K562 (cell line): ENCODE results near the gene PXK. TPM values are rescaled to one million over a fixed set of nuclear protein-coding genes. Genes with fewer than 3 reads are reported as not detected.

Experiments
- ATAC-seq: fragments of 200-7000 bp; cut with Tn5 transposase; 3 replicates; pipeline ENCODE4 v1.9.1; 2020; ENCODE audit warnings: moderate library complexity
- BruUV-seq: library from RNA; stranded (reverse); fragments of 400-500 nt; replicated peaks from 2 replicates; lab custom pipeline; 2021; lab: Mats Ljungman, UMichigan
- CTCF ChIA-PET: fragments of 300-600 bp; formaldehyde crosslinking; extraction: SDS; loops from one replicate; lab custom pipeline; 2021; ENCODE audit warnings: low intra/inter-chr PET ratio; lab: Yijun Ruan, JAX
- POLR2A ChIA-PET: fragments of 300-600, 350-650 bp; sonication (Branson Sonifier 250); formaldehyde crosslinking; extraction: SDS; loops from one replicate; lab custom pipeline; 2021; ENCODE audit warnings: antibody characterized with exemption, inconsistent platforms; lab: Yijun Ruan, JAX
- DNase-seq, 4 experiments: peaks; one replicate each; pipeline versions ENCODE4 v3.0.0 to v3.0.0-alpha.2; 2011 to 2018; ENCODE audit warnings: low spot score in 3 of 4, mixed read lengths in 3 of 4; ENCODE audit errors: extremely low read depth in 1 of 4
- FAIRE-seq: peaks from 2 replicates; lab custom pipeline; 2011; peaks lifted over from hg19 to GRCh38; lab: Jason Lieb, UNC
- H2AFZ ChIP-seq: 2 replicates; pipeline ENCODE4 v1.6.0; 2011; ENCODE audit warnings: low read depth, low read length, control low read depth, inconsistent platforms
- H3K27ac ChIP-seq: fragments of 200-600 bp; 3 replicates; pipeline ENCODE4 v1.8.0; 2011; ENCODE audit warnings: low read depth, mild to moderate bottlenecking, control low read depth, inconsistent platforms, low read length, moderate library complexity, mixed read lengths; ENCODE audit errors: extremely low read depth
- H3K27me3 ChIP-seq, 2 experiments: fragments of 300-600 bp in 1 of 2; 2 replicates in 1 of 2; 3 replicates in 1 of 2; pipeline versions ENCODE4 v1.6.0 to v1.8.0; 2011; ENCODE audit warnings: inconsistent platforms in 2 of 2, low read length in 2 of 2, mild to moderate bottlenecking in 1 of 2, mixed read lengths in 1 of 2, moderate library complexity in 1 of 2; ENCODE audit not compliant: control insufficient read depth in 2 of 2, insufficient read depth in 2 of 2
- H3K36me3 ChIP-seq: fragments of 300-600 bp; 3 replicates; pipeline ENCODE4 v1.8.0; 2011; ENCODE audit warnings: mild to moderate bottlenecking, low read length, inconsistent platforms; ENCODE audit not compliant: control insufficient read depth, insufficient read depth
- H3K4me1 ChIP-seq, 2 experiments: fragments of 200-600 bp in 1 of 2; replicated peaks in 1 of 2; 2 replicates in 1 of 2; 3 replicates in 1 of 2; pipeline versions ENCODE4 v1.5.1 to v1.8.0; 2011; ENCODE audit warnings: inconsistent platforms in 2 of 2, low read length in 2 of 2, mild to moderate bottlenecking in 1 of 2, mixed read lengths in 1 of 2, moderate library complexity in 1 of 2; ENCODE audit not compliant: control insufficient read depth in 2 of 2, insufficient read depth in 2 of 2
- H3K4me2 ChIP-seq: 2 replicates; pipeline ENCODE4 v1.6.1; 2011; ENCODE audit warnings: low read length, control low read depth, inconsistent platforms, mixed read lengths; ENCODE audit not compliant: insufficient read depth
- H3K4me3 ChIP-seq: fragments of 200-600 bp; sonication (generic), shearing (Covaris generic); 2 replicates; pipeline ENCODE4 v1.5.1; 2016; ENCODE audit warnings: control low read depth, inconsistent platforms
- H3K79me2 ChIP-seq: fragments of 200-600 bp; 3 replicates; pipeline ENCODE4 v1.8.0; 2011; ENCODE audit warnings: low read length, inconsistent platforms; ENCODE audit not compliant: control insufficient read depth, insufficient read depth
- H3K9ac ChIP-seq, 2 experiments: 2 replicates each; pipeline versions ENCODE4 v1.6.0 to v1.6.1; 2011; ENCODE audit warnings: low read depth in 2 of 2, low read length in 2 of 2, control low read depth in 1 of 2, inconsistent platforms in 1 of 2, mild to moderate bottlenecking in 1 of 2, mixed read lengths in 1 of 2; ENCODE audit not compliant: insufficient read depth in 1 of 2
- H3K9me1 ChIP-seq: one replicate; pipeline ENCODE4 v1.6.0; 2011; ENCODE audit warnings: inconsistent platforms, mild to moderate bottlenecking, low read length, moderate library complexity; ENCODE audit not compliant: control insufficient read depth, insufficient read depth
- H3K9me3 ChIP-seq: replicated peaks from 2 replicates; pipeline ENCODE4 v1.5.1; 2011; ENCODE audit warnings: low read depth, low read length, inconsistent platforms; ENCODE audit not compliant: control insufficient read depth, insufficient read depth
- H4K20me1 ChIP-seq: replicated peaks from 2 replicates; pipeline ENCODE4 v1.6.1; 2011; ENCODE audit warnings: low read length, inconsistent platforms, mixed read lengths; ENCODE audit not compliant: control insufficient read depth, insufficient read depth
- BRCA1 ChIP-seq, 2 experiments: fragments of 450-650 bp in 1 of 2; sonication (generic) in 1 of 2; formaldehyde crosslinking in 1 of 2; IDR thresholded peaks; 2 replicates each; pipeline versions ENCODE4 v1.5.0 to v1.6.1; 2017 to 2020; ENCODE audit warnings: mild to moderate bottlenecking in 1 of 2, missing genetic modification reagents in 1 of 2
- CTCF ChIP-seq, 3 experiments: IDR thresholded peaks in 2 of 3; conservative IDR thresholded peaks in 1 of 3; 2 replicates each; pipeline ENCODE4 v1.5.1; 2011 to 2012; ENCODE audit warnings: low read length in 3 of 3, mild to moderate bottlenecking in 3 of 3, control low read depth in 2 of 3, improper control_type of control experiment in 1 of 3, inconsistent platforms in 1 of 3, low read depth in 1 of 3, mixed read lengths in 1 of 3, moderate library complexity in 1 of 3; ENCODE audit not compliant: insufficient read depth in 2 of 3
- HNRNPK ChIP-seq: fragments of 200-400 bp; formaldehyde crosslinking; IDR thresholded peaks from one replicate; pipeline ENCODE4 v1.6.1; 2018; ENCODE audit warnings: mild to moderate bottlenecking, low read depth, low read length; ENCODE audit not compliant: poor library complexity, severe bottlenecking
- NELFE ChIP-seq: IDR thresholded peaks from 2 replicates; pipeline ENCODE4 v1.6.1; 2011; ENCODE audit warnings: mild to moderate bottlenecking; ENCODE audit not compliant: insufficient read depth, insufficient read length
- NFE2L1 ChIP-seq: fragments of 450-650 bp; IDR thresholded peaks from 2 replicates; pipeline ENCODE4 v1.6.1; 2016; ENCODE audit warnings: missing genetic modification characterization, low read depth, mild to moderate bottlenecking, missing compliant biosample characterization, moderate library complexity, borderline replicate concordance
- NR2C1 ChIP-seq, 2 experiments: fragments of 450-650 bp; IDR thresholded peaks; 2 replicates each; pipeline ENCODE4 v1.6.1; 2017; ENCODE audit warnings: mild to moderate bottlenecking in 2 of 2, antibody characterized with exemption in 1 of 2, inconsistent platforms in 1 of 2, missing compliant biosample characterization in 1 of 2, missing genetic modification characterization in 1 of 2
- PHF21A ChIP-seq: fragments of 450-650 bp; IDR thresholded peaks from 2 replicates; pipeline ENCODE4 v1.6.1; 2017; ENCODE audit warnings: low read depth, borderline replicate concordance
- PHF8 ChIP-seq: fragments of 200-600 bp; sonication (generic); IDR thresholded peaks from 2 replicates; pipeline ENCODE4 v1.6.1; 2012; ENCODE audit warnings: mixed run types, mild to moderate bottlenecking, inconsistent platforms, low read length, moderate library complexity, borderline replicate concordance
- SMARCB1 ChIP-seq: IDR thresholded peaks from 2 replicates; pipeline ENCODE4 v1.6.1; 2011; ENCODE audit warnings: improper control_type of control experiment, low read depth; ENCODE audit not compliant: insufficient read length
- SRF ChIP-seq, 2 experiments: fragments of 250-450, 450-650 bp in 1 of 2; sonication (Bioruptor Pico) in 1 of 2; sonication (generic) in 1 of 2; formaldehyde crosslinking; IDR thresholded peaks; 2 replicates each; pipeline versions ENCODE4 v1.5.0 to v1.5.1; 2020 to 2022; ENCODE audit warnings: mild to moderate bottlenecking in 1 of 2, missing genetic modification reagents in 1 of 2
- THRB ChIP-seq: fragments of 450-650 bp; formaldehyde crosslinking; conservative IDR thresholded peaks from 2 replicates; pipeline ENCODE4 v1.4.0; 2022; ENCODE audit warnings: mild to moderate bottlenecking, missing genetic modification characterization
- ZBTB5 ChIP-seq: fragments of 450-650 bp; IDR thresholded peaks from 2 replicates; pipeline ENCODE4 v1.6.1; 2017; ENCODE audit warnings: antibody characterized with exemption
- ZNF121 ChIP-seq: sonication (generic); formaldehyde crosslinking; conservative IDR thresholded peaks from 2 replicates; pipeline ENCODE4 v1.8.0; 2022; ENCODE audit warnings: missing genetic modification reagents
- ZNF133 ChIP-seq: fragments of 250-450 bp; sonication (Bioruptor Pico); IDR thresholded peaks from 2 replicates; pipeline ENCODE4 v1.4.0; 2020; ENCODE audit warnings: mild to moderate bottlenecking
- ZNF586 ChIP-seq: fragments of 450-650 bp; formaldehyde crosslinking; conservative IDR thresholded peaks from 2 replicates; pipeline ENCODE4 v1.4.0; 2020; ENCODE audit warnings: mild to moderate bottlenecking, moderate library complexity
- WGBS: fragments of 100-300 bp; shearing (Covaris generic); methylation state at CpG from one replicate; pipeline ENCODE4 v1.1.6; 2016; ENCODE audit warnings: low coverage, mixed read lengths; ENCODE audit not compliant: insufficient coverage; ENCODE audit errors: missing lambda C conversion rate; 5-methylcytosine and 5-hydroxymethylcytosine counted together
- in situ Hi-C: fragments of 300-500 bp; cut with MboI; formaldehyde crosslinking; loops from 4 replicates; pipeline ENCODE4 v1.15.0; 2018; ENCODE audit warnings: inconsistent platforms, mixed read lengths
- intact Hi-C: fragments of 100-400 bp; cut with micrococcal nuclease; formaldehyde crosslinking; loops from 2 replicates; pipeline ENCODE4 v1.14.2; 2022
- polyA plus RNA-seq, 8 experiments: library from polyadenylated mRNA; depleted of rRNA in 4 of 8; stranded (reverse) in 5 of 8; unstranded in 3 of 8; fragments of >200 nt; fragmentation: Nextera tagmentation in 2 of 8; fragmentation: Illumina TruSeq in 1 of 8; extraction: Ambion mirVana in 2 of 8; extraction: Trizol in 1 of 8; gene quantifications; 2 replicates each; pipeline versions ENCODE4 v1.2.1 to v1.2.3, GENCODE V29; 2011 to 2014; ENCODE audit warnings: inconsistent platforms in 1 of 8, missing spikeins in 1 of 8
- total RNA-seq, 7 experiments: library from RNA; depleted of rRNA in 6 of 7; stranded (reverse); fragments of >200 nt in 6 of 7; fragmentation: Illumina TruSeq in 2 of 7; extraction: Trizol in 2 of 7; gene quantifications; 2 replicates each; pipeline versions ENCODE4 v1.2.1 to v1.2.3, GENCODE V29; 2011 to 2021; ENCODE audit warnings: low replicate concordance in 1 of 7

The PXK gene
- total and polyA plus RNA-seq, 9 of the 15 experiments (the other 6 are each of a cell fraction or from before 2014, with no cell fraction given) = 3.3 to 19.9 (median 11.3) TPM

GRCh38 chr3:58293516-58293915 lies 39.2 kb upstream of the PXK start (continued):
- TF ChIP-seq ZBTB5 = no peak
- no peak for TF ChIP-seq ZNF586 (CRISPR knock-in tag)

- no peak overlapping the region for H3K4me3 ChIP-seq
- no peak overlapping the region for H2AFZ ChIP-seq
- no peaks in the 10 kb centered on the region for H3K79me2 ChIP-seq
- DNase-seq (no peak), FAIRE-seq (no peak), ATAC-seq (no peak)
- no peak overlapping the region for H3K9ac ChIP-seq
- H3K9me3 ChIP-seq = peaks cover under 1% of the 10 kb centered on the region; the same call in 1 of the 2 replicates
- H3K4me1 ChIP-seq = no peaks in the 10 kb centered on the region
- no peak overlapping the region for H3K4me2 ChIP-seq
- H3K27me3 ChIP-seq = peaks cover 0 to 21% of the 10 kb centered on the region in 2 experiments; a peak in 2 of 5 replicates
- ChIA-PET POLR2A (no interaction called here), CTCF (no interaction called here)
- H4K20me1 ChIP-seq = no peaks in the 10 kb centered on the region
- in situ Hi-C loops (no loop called here), intact Hi-C loops (loop anchor here (1.0 to 5.0 kb wide), 2 partner anchors 59 to 119 kb away; partner anchors contain the start of gene ABHD6)
- 6% methylated on average over 4 of the region's 5 CpGs for WGBS
- no TSS peak for BruUV-seq
- no peaks in the 10 kb centered on the region for H3K36me3 ChIP-seq
- no peak overlapping the region for H3K27ac ChIP-seq
- no peaks in the 10 kb centered on the region for H3K9me1 ChIP-seq
- TF ChIP-seq CTCF (IDR thresholded peaks at IDR 0.05 in 2 of 3, conservative IDR thresholded peaks at IDR 0.05 in 1 of 3; ENCODE audit: insufficient read depth in 2 of 3, low read depth in 1 of 3, low read length in 3 of 3) (no peak), THRB (CRISPR knock-in tag) (no peak), BRCA1 (IDR thresholded peaks at IDR 0.05) (no peak), BRCA1 (CRISPR knock-in tag; IDR thresholded peaks at IDR 0.05) (no peak), NR2C1 (IDR thresholded peaks at IDR 0.05) (no peak), NR2C1 (tag; IDR thresholded peaks at IDR 0.05) (no peak), NFE2L1 (tag) (no peak), ZNF121 (CRISPR knock-in tag) (no peak), PHF21A (no peak), ZNF133 (CRISPR knock-in tag) (no peak), SMARCB1 (no peak), PHF8 (no peak), NELFE (no peak), SRF (CRISPR knock-in tag; IDR thresholded peaks at IDR 0.05) (no peak), HNRNPK (no peak)
Observed at GRCh38 chr3:58296269-58296668, 36.4 kb upstream of the PXK start.
